Esophagus muscularis mucosa (tissue), 3 donors: ENCODE data around the gene KLLN.
"Not testable (repeated sequence)": the region's sequence is repeated elsewhere in the genome, so short reads cannot be mapped to it uniquely, and the experiment has no call there.

Experiments
- EP300 ChIP-seq: sonication (generic); formaldehyde crosslinking; IDR thresholded peaks from one replicate; pipeline ENCODE4 v1.6.1; 2017; ENCODE audit warnings: antibody characterized with exemption
- TF ChIP-seq, protein P1 (sequence below), 3 experiments: fragments of 200-600 bp in 2 of 3; fragments of 450-650 bp in 1 of 3; sonication (generic) in 2 of 3; IDR thresholded peaks; one replicate each; pipeline ENCODE4 v1.5.1; 2017 to 2019; ENCODE audit warnings: antibody characterized with exemption in 3 of 3, mild to moderate bottlenecking in 2 of 3, moderate library complexity in 1 of 3

DNA sequence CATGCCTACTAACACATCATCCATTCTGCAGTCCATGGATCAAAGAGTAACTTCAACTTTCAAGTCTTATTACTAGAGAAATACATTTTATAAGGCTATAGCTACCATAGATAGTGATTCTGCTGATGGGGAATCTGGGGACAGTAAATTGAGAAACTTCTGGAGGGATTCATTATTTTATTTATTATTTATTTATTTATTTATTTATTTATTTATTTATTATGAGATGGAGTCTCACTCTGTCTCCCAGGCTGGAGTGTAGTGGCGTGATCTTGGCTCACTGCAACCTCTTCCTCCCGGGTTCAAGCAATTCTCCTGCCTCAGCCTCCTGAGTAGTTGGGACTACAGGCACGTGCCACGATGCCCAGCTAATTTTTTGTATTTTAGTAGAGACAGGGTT is 34.3 kb downstream of the KLLN start:
- TF ChIP-seq, protein P1, sequence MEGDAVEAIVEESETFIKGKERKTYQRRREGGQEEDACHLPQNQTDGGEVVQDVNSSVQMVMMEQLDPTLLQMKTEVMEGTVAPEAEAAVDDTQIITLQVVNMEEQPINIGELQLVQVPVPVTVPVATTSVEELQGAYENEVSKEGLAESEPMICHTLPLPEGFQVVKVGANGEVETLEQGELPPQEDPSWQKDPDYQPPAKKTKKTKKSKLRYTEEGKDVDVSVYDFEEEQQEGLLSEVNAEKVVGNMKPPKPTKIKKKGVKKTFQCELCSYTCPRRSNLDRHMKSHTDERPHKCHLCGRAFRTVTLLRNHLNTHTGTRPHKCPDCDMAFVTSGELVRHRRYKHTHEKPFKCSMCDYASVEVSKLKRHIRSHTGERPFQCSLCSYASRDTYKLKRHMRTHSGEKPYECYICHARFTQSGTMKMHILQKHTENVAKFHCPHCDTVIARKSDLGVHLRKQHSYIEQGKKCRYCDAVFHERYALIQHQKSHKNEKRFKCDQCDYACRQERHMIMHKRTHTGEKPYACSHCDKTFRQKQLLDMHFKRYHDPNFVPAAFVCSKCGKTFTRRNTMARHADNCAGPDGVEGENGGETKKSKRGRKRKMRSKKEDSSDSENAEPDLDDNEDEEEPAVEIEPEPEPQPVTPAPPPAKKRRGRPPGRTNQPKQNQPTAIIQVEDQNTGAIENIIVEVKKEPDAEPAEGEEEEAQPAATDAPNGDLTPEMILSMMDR (IDR thresholded peaks at IDR 0.05): not testable (repeated sequence)
- TF ChIP-seq EP300: not testable (repeated sequence)
